Amygdala (tissue), 56 donors: ENCODE measurements around the gene TAAR2.
A peak's percentile ranks its signal among the peaks of the same experiment; 100 is the strongest.
"Not testable (repeated sequence)": the region's sequence is repeated elsewhere in the genome, so short reads cannot be mapped to it uniquely, and the experiment has no call there.

Experiments used
- DNase-seq, 56 donors: peaks; one replicate each; lab custom pipeline; 2025; lab: John Stamatoyannopoulos, UW

TAAR2 gene, protein sequence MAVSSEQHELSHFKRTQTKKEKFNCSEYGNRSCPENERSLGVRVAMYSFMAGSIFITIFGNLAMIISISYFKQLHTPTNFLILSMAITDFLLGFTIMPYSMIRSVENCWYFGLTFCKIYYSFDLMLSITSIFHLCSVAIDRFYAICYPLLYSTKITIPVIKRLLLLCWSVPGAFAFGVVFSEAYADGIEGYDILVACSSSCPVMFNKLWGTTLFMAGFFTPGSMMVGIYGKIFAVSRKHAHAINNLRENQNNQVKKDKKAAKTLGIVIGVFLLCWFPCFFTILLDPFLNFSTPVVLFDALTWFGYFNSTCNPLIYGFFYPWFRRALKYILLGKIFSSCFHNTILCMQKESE

DNA sequence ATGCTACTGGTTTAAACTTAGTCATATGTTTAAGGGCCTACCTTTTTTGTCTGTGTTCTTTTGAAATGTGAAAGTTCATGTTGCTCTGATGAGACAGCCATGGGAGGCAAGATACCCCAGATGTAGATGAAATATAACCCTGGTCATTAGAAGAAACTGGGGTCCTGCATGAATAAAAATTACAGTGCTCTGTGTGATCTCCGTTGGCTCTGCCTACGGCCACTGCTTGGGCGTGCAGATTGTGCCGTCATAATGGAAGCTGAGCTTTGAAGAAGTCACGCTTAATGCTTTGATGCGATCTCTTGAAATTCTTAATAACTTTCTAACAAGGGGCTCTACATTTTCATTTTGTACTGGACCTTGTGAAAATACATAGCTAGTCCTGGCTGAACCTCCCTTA, at the start of gene TAAR2:
Gene TAAR2, minus strand, starts transcription at position 101 of the 400 bp plus-strand sequence. Its CDS starts 0 bp downstream, at position 101.
- no peak for DNase-seq

DNA sequence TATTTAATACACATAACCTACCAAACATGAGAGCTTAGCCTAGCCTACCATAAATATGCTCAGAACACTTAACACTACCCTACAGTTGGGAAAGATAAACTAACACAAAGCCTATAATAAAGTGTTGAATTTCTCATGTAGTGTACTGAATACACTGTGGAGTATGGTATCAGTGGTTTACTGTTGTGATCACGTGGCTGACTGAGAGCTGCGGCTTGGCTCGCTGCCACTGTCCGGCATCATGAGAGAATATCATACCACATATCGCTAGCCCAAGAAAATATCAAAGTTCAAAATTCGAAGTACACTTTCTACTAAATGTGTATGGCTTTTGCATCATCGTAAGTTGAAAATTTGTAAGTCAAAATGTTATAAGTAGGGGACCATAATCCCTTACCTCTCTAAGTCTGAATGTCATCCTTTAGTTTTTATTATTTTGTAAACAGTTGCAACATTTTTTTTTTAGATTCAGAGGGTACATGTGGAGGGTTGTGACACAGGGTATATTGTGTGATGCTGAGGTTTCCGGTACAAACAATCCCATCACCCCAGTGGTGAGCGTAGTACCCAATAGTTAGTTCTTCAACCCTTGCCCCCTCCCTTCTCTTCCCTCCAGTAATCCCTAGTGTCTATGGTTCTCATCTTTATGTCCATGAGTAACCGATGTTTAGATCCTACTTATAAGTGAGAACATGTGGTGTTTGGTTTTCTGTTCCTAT, 49.5 kb upstream of the TAAR2 start:
- no peak for DNase-seq

DNA sequence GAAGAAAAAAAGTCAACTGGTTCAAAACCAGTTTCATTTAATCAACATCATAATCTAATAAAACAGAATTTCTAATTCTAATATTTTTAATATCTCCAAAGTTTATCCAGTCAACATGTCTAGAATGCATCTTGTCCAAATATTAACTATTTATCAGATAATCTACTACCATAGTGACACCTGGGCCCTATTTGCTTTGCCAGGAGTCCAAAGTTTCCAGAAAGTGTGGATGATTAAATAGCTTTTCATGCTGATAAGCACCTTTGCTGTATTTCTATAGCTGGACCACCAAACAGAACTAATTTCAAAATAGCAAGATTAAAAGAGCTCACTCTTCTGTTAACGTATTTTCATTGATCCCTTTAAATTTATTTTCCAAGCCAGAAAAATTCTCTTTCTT, 47.2 kb upstream of the TAAR2 start:
- DNase-seq = no peak

DNA sequence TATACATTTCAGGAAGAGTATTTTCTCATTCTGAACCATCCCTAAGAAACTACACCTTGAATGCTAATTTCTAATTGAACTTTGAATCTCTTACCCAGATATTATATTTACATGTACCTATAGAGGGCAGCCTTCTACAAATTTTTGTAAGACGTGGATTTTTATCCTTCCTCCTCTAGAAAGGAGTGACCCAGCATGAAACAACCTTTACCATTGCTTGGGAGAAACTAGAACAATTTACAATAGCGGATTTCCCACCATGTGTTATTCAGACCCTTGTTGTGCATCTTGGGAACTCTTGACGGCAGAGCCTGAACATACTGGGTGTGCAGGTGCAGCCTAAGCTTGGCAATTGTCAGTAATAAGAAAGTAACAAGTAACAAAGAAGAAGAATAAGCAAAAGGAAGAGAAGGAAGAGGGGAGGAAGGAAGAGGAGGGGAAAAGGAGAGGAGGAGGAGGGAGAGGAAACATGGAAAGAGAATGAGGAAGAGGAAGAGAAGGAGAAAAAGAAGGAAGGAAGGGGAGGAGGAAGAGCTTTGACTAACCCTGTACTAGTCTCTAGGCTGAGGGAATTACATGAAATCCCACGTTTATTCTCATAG, 45.7 kb upstream of the TAAR2 start:
- peak in 1 of 56 donors; percentile 2 for DNase-seq

DNA sequence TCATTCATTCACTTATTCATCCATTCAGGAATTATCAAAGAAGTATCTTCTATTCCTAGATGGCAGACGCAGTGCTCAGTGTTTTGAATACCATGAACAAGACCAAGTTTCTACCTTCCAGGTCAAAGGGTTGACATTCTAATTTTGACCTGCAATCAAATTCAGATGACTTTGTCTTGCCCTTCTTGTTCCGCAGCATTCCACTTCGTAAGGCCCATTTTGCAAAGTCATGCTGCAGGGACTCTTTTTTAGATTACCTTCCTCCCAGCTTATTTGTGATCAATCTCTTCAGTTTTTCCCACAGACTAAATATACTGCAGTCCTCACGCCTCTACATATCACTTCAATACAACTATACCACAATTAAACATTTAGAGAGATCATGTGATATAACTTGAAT, 42.0 kb upstream of the TAAR2 start:
- no peak for DNase-seq

DNA sequence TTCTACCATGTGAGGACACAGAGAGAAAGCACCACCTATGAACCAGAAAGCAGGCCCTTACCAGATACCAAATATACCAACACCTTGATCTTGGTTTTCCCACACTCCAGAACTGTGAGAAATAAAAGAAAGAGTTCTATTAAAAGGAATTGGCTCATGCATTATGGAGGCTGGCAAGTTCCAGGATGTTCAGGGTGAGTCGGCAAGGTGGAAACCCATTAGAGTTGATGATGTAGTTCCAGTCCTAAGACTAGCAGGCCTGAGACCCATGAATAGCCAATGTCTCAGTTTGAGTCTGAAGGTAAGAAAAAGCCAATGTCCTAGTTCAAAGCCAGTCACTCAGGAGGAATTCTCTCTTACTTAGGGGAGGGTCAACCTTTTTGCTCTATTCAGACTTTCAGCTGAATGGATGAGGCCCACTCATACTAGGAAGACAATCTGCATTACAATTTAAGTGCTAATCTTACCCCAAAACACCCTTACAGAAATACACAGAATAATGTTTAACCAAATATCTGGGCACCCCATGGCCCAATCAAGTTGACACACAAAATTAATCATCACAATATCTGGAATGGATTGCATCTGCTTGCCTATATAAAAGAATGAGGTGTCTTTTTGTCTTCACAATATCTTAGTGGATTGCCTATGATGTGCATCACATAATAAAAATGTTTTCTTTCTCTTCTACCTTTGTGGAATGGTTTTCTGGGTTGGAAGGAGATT, 40.4 kb upstream of the TAAR2 start:
- DNase-seq = no peak

DNA sequence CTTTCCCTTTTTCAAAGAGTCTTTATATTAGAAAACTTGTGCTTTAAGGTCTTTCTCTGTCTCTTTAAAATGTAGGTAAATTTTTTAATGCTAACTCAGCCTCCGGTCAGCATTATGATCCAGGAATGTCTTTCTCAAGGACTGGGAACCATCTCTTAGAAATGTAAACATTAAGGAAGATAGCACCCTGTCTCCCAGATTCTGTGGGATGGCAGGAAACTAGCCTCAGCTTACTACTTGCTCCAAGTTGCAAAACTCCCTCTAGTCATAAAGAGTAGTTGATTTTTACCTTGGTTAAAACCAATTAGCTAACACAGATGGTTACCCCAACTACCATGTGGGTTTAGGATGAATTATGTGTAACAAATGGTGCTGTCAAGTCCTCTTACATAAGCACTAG, 39.6 kb upstream of the TAAR2 start:
- DNase-seq = no peak

DNA sequence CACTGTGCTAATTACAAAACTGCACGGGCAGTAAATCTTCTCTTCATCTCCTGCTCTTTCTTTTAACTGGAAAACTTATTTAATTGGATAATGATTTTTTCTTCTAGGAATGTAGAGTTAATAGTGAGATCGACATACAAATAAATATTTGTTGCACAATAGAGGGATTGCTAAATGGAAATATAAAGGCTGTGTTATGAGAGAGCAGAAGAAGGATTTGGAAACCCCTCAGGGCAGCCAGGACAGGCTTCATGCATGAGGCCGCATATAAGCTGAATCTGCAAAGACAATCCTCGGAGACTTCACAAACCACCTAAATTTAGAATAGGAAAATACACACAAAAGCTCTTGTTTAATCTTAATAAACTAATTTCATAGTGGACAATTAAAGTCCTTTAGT, 37.8 kb upstream of the TAAR2 start:
- no peak for DNase-seq

DNA sequence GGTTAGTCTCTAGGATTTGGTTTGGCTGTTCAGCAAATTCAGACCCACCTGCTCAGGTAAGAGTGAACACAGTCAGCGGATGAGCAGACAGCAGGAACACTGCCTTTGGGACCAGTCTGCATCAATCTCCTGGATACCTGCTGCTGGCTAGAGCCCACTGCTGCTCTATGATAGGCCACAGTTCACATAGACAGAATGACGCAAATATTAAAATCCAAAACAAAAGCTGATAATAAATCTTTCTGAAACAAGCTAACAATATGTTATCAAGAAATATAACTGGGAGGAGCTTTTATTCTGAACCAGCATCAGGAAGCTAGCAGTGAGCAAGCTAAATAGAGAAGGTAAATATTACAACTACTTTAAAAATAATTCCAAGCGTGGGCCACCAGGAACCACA, 35.0 kb upstream of the TAAR2 start, which contains the start of gene TAAR1:
Gene TAAR1, minus strand, starts transcription at position 101 of the 400 bp plus-strand sequence. CDS start 13,179 bp downstream, outside the sequence.
- no peak for DNase-seq

DNA sequence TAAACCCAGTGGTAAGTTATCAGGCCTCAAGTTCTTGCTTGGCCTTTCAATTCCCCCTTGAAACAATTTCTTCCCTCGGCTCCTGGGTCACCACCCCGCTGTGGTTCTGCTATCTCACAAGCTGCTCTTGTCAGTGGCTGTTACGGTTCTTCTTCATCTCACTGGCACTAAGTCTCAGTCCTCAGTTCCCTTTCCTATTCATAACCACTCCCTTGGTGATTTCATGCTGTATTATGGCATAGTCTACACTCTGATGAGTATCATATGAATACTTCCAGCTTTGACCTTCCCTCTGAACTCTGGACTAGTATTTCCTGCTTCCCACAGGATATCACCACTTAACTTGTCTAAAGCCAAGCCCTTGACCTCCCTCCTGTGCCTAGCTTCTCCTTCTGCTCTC, 27.0 kb upstream of the TAAR2 start:
- DNase-seq = no peak

DNA sequence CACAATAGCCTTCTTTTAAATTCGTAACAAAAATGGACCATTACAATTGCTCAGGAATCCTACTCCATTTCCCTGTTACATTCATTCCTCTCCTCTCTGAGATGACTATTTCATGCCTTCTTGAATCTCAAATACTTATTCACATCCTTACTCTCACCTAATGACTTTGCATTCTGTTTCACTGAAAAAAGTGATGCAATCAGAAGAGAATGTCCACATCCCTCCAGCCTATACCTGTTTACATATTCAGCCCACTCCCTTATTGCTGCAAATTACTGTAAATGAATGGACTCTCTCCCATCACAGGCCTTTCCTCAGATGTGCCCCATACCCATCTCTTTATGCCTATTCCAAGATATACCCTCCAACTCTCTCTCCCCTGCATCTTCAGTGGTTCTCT, 26.4 kb upstream of the TAAR2 start:
- DNase-seq = no peak

DNA sequence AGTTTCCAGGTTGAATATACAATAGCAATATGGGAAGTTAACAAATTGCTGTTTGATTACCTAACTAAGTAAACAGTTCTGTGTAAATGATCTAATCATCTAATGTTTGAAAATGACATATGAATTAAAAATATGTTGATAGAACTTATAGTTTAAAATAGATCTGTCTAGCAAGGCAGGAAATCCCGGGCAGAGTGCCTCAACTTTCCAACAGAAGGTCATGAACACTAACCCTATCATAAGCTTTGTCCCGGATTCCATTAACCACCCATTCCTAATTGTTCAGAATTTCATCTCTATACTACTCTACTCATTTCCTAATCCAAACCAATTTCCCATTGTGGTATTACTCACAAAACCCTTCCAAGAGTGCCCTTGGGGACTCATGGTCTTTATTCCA, 24.8 kb upstream of the TAAR2 start:
- no peak for DNase-seq

DNA sequence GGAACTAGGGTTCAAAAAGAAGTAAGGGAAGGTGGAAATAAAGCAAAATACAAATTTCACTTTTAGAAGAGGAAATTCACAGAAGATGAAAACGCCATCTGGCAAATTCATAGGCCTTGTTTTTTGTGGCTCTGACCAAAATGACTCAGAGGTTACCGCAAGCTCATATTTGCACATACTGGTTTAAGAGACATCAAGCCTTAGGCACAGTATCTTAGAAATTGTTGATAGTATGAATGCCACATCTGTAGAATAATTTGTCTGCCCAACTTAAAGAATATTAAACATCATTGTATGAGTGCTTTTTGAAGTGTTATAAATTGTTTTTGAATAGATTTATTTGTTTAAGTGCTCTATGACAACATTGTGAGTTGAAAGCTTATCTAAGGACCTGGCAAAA, 24.3 kb upstream of the TAAR2 start:
- no peak for DNase-seq

DNA sequence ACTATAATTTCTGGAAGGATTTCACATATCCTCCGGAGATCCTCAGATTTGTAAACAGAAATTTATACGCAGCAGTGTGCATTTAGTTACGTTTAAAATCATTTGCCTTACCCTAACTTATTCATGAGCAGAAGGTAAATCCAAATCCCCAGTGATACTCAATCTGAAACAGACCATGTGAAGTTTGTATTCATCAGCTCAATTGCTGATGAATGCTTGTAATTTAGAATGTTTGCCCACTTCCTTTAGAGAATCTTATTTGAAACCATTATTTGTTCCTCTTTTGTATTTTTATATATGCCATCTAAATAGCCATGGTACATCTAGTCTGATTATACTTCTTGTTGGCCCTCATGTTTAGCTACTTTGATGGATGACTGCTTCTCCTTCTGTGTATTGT, 19.5 kb upstream of the TAAR2 start:
- DNase-seq = no peak

DNA sequence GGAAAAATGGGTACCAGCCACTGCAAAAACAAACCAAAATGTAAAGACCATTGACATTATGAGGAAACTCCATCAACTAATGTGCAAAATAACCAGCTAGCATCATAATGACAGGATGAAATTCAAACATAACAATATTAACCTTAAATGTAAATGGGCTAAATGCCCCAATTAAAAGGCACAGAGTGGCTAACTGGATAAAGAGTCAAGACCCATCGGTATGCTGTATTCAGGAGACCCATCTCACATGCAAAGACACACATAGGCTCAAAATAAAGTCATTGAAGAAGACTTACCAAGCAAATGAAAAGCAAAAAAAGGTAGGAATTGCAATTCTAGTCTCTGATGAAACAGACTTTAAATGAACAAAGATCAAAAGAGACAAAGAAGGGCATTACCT, 13.1 kb upstream of the TAAR2 start:
- DNase-seq = not testable (repeated sequence)

DNA sequence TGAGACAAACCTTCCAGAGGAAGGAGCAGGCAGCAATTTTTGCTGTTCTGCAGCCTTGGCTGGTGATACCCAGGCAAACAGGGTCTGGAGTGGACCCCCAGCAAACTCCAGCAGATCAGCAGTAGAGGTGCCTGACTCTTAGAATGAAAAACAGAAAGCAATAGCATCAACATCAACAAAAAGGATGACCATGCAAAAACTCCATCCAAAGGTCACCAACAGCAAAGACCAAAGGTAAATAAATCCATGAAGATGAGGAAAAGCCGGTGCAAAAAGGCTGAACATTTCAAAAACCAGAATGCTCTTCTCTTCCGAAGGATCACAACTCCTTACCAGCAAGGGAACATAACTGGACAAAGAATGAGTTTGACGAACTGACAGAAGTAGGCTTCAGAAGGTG, 11.8 kb upstream of the TAAR2 start:
- DNase-seq = not testable (repeated sequence)

DNA sequence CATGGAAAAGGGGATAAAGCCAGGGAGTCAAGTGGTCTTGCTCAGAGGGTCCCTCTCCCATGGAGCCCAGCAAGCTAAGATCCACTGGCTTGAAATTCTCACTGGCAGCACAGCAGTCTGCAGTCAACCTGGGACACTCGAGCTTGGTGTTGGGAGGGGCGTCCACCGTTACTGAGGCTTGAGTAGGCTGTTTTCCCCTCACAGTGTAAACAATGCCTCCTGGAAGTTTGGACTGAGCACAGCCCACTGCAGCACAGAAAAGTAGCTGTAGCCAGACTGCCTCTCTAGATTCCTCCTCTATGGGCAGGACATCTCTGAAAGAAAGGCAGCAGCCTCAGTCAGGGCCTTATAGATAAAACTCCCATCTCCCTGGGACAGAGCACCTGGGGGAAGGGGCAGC, 11.2 kb upstream of the TAAR2 start:
- not testable (repeated sequence) for DNase-seq

DNA sequence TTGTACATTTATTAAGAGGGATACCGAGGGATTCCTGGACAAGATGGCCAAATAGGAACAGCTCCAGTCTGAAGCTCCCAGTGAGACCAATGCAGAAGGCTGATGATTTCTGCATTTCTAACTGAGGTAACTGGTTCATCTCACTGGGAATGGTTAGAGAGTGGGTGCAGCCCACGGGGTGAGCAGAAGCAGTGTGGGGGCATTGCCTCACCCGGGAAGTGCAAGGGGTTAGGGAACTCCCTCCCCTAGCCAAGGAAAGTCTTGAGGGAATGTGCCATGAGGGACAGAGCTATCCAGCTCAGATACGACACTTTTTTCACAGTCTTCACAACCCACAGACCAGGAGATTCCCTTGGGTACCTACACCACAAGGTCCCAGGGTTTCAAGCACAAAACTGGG, 10.7 kb upstream of the TAAR2 start:
- DNase-seq = no peak

DNA sequence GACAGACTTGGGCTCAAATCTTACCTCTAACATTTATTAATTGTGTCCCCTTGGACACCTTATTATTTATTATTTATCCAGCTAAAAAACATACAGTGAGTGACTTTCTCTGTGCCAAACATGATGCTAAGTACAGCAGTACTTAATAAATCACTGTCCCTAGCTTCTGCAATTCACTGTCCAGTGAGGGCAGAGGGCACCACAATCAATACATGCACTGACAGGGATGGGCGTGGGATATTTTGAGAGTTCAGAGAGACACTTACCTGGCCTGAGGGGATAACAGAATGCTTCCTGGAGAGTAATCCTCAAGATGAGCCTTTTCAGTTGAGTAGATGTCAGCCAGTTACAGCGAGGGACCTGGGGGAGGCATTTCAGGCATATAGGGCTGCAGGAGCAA, 9.3 kb upstream of the TAAR2 start:
- DNase-seq = no peak

DNA sequence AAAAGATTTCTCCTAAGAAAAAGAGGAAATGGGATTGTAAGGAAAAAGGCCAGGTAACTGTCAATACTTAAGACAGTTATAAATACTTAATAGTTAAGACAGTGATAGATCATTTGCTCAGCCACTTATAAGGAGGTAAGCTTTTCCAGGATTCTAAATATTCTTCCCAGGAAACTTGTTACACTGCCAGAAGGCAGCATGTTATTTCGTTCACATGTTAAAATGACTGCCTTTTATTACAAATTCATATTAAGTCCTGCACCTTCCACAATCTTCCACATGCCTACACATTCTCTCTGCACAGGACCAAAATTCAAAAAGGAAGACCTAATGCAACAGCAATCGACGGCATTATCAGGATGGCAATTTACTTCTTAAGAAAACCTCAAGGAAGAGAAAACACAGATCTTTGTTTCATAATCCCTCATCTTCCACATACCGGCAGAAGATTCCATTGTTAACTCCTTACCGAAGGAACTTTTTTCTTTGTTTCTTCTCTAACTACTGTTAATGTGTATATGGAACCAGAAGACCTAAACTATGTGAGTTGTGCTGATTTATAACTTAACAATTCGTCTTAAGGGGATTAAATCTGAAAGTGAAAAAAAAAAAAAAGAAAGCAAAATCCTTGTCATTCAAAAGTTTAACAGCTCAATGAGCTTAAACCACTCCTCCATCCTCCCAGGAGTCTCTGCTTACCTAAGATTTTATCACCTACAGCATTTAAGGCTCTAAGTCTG, 799 bp downstream of the TAAR2 start:
- DNase-seq = no peak
